ENCODE data around the gene NOPCHAP1. TPM values are rescaled to one million over a fixed set of nuclear protein-coding genes. Genes with fewer than 3 reads are reported as not detected.

Gene NOPCHAP1
- total and polyA plus RNA-seq, 10 of the 15 experiments (the other 5 are each of a cell fraction or from before 2014, with no cell fraction given): 28.0 to 115 (median 40.9) TPM

- TF ChIP-seq ZNF592 (IDR thresholded peaks at IDR 0.05): no peak
- TF ChIP-seq SMARCA5 (IDR thresholded peaks at IDR 0.05): no peak
- TF ChIP-seq BCL11A (IDR thresholded peaks at IDR 0.05; ENCODE audit: low read depth, low read length): peak; percentile 61; the same call in 1 of the 2 replicates
- TF ChIP-seq MEF2B (IDR thresholded peaks at IDR 0.05; ENCODE audit: partially characterized antibody, poor library complexity, severe bottlenecking): peak; percentile 92
Observed at GRCh38 chr12:104966677-104967076, 19.4 kb upstream of the NOPCHAP1 start (continued).

- POLR2A ChIA-PET: interaction anchor here (0.6 kb wide), 1 partner anchor 36 kb away, joined by 5 read pairs; no protein-coding TSS in a partner anchor
- in situ Hi-C loops (cut with MboI): no loop called here
- CTCF ChIA-PET: interaction anchor here (1.1 kb wide), 1 partner anchor 10 kb away, joined by 4 read pairs; no protein-coding TSS in a partner anchor
- Histone ChIP-seq H3K36me3 (ENCODE audit: control insufficient read depth in 2 of 2, insufficient read depth in 2 of 2, low read length in 1 of 2) (no peaks in the 10 kb centered on the region), H2AFZ (ENCODE audit: control insufficient read depth, low read depth, low read length) (no peak overlapping the region), H4K20me1 (ENCODE audit: control insufficient read depth, insufficient read depth) (no peaks in the 10 kb centered on the region), H3K79me2 (ENCODE audit: control insufficient read depth, insufficient read depth, low read length) (no peaks in the 10 kb centered on the region), H3K4me1 (ENCODE audit: control insufficient read depth, insufficient read depth, low read length) (peaks cover 28% of the 10 kb centered on the region), H3K9me3 (replicated peaks; ENCODE audit: control insufficient read depth, insufficient read depth, low read length) (peaks cover 6% of the 10 kb centered on the region; the same call in 2 of the 3 replicates), H3K27me3 (replicated peaks in 1 of 2; ENCODE audit: control insufficient read depth in 2 of 2, insufficient read depth in 2 of 2, low read length in 1 of 2) (no peaks in the 10 kb centered on the region), H3K4me3 (no peak overlapping the region), H3K4me2 (ENCODE audit: control insufficient read depth, insufficient read depth) (no peak overlapping the region; the same call in 1 of the 2 replicates), H3K27ac (ENCODE audit: control insufficient read depth, insufficient read depth) (no peak overlapping the region), H3K9ac (ENCODE audit: control insufficient read depth, insufficient read depth, low read length) (no peak overlapping the region)
- RAD21 ChIA-PET (ENCODE audit: unreplicated experiment): no interaction called here
- DNase-seq (ENCODE audit: low read depth, low spot score): no peak
- no TSS peak for BruUV-seq (replicated peaks)
- FAIRE-seq: no peak
- intact Hi-C loops (cut with micrococcal nuclease; ENCODE audit: unreplicated experiment): no loop called here
- 30% methylated on average over 3 of the region's 3 CpGs for WGBS (ENCODE audit: insufficient coverage, insufficient replicate concordance, low lambda C conversion rate, missing lambda C conversion rate)
- peak; percentile 27 for ATAC-seq
- SMC1A ChIA-PET (ENCODE audit: uncharacterized antibody, unreplicated experiment): interaction anchor here (1.3 to 2.9 kb wide), 2 partner anchors 11 to 15 kb away, joined by 5 to 12 read pairs; partner anchors contain the start of gene SLC41A2
- TF ChIP-seq ETV6 (conservative IDR thresholded peaks at IDR 0.05 in 1 of 2, IDR thresholded peaks at IDR 0.05 in 1 of 2; ENCODE audit: borderline replicate concordance in 1 of 2, low read depth in 1 of 2) (no peak), EGR1 (IDR thresholded peaks at IDR 0.05; ENCODE audit: borderline replicate concordance in 1 of 2, low read depth in 2 of 2, low read length in 2 of 2) (no peak), BCLAF1 (IDR thresholded peaks at IDR 0.05) (no peak), EZH2 (IDR thresholded peaks at IDR 0.05; ENCODE audit: borderline replicate concordance, control insufficient read depth, low read depth, low read length) (no peak), DPF2 (IDR thresholded peaks at IDR 0.05) (no peak), NFYB (IDR thresholded peaks at IDR 0.05; ENCODE audit: insufficient read depth, low read depth, low read length) (no peak), PAX8 (IDR thresholded peaks at IDR 0.05) (no peak), SREBF1 (IDR thresholded peaks at IDR 0.05; ENCODE audit: low read length) (no peak), IKZF2 (IDR thresholded peaks at IDR 0.05) (peak; percentile 46 to 47; a peak in 2 of 4 replicates), BHLHE40 (IDR thresholded peaks at IDR 0.05; ENCODE audit: borderline replicate concordance in 1 of 2, low read depth in 2 of 2, low read length in 1 of 2) (no peak)
Observed at GRCh38 chr12:104969343-104969742, 16.8 kb upstream of the NOPCHAP1 start.
